GM21447 (cell line): Measurements from ENCODE around the gene CXCL11.
"Not testable (repeated sequence)": the region's sequence is repeated elsewhere in the genome, so short reads cannot be mapped to it uniquely, and the experiment has no call there.

ENCODE experiments used
- ATAC-seq: cut with Tn5 transposase; IDR thresholded peaks from one replicate; pipeline ENCODE4 v1.9.1; 2021; ENCODE audit not compliant: unreplicated experiment

Gene CXCL11

GRCh38 chr4:76043306-76043705 is 7.4 kb upstream of the CXCL11 start:
- not testable (repeated sequence) for ATAC-seq

- ATAC-seq = not testable (repeated sequence)
These were observed 6.5 kb upstream of the CXCL11 start for GRCh38 chr4:76042241-76042998.

GRCh38 chr4:76036855-76037254 is 985 bp upstream of the CXCL11 start:
- no peak for ATAC-seq

- no peak for ATAC-seq
These were observed 729 bp downstream of the CXCL11 start for GRCh38 chr4:76035141-76035540.

- ATAC-seq = no peak
These were observed 6.6 kb downstream of the CXCL11 start for GRCh38 chr4:76029300-76029699.

GRCh38 chr4:76028350-76028765 is 7.5 kb downstream of the CXCL11 start:
- no peak for ATAC-seq

DNA sequence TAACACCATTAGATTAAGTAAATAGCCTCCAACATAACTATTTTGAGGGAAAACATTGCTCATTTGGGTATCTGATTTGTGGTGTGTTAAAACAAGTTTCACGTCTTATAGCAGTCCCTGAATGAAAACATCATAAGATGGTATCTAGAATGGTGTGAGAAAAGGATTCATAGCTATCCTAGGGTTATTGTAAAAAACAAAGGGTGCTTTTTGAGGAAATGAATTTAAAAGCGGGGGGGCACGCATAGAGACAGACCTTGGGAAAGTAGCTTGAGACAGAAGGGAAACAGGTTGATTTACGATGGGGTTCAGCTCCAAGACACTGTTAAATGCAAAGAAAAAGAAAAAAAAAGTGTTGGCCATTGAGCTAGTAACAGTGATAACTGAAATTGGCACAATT is 11.8 kb downstream of the CXCL11 start:
- no peak for ATAC-seq

DNA sequence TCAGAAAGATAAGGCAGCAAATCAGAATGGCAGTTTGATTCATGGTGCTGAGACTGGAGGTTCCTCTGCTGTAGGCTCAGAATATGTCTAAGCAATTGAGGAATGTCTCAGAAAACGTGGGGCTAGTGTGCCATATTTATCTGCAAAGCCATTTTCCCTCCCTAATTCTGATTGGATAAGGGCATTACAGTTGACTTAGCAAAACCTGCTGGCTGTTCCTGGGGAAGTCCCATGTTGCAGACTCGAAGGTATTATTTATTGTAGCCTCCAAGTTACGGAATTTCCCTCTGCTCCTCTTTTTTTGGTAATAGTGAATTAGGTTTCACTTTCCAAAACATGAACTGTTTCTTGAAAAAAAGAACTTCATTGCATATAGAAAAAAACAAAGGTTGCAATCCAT is 12.5 kb downstream of the CXCL11 start, which contains the start of gene CXCL10:
Gene CXCL10 (minus strand): TSS at position 109 of the 400 bp plus-strand sequence. CDS start 66 bp downstream, at position 43.
- no peak for ATAC-seq

GRCh38 chr4:76022677-76023076 is 13.2 kb downstream of the CXCL11 start:
- ATAC-seq = no peak

DNA sequence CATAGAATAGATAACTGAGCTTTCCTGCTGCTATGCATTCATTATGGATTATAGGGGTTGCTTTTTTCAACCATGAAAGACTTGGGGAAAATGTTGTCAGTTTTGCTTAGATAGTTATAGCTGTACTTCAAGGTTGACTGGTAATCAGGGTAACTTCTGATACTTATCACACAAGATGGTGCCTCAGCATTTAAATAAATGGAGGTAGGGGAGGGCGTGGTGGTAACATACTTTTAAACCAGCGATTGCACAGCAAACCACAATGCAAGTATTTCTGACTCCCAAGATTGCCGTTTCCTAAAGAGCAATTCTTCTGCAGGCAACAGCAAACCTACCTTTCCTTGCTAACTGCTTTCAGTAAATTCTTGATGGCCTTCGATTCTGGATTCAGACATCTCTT is 13.8 kb downstream of the CXCL11 start:
- ATAC-seq = no peak

DNA sequence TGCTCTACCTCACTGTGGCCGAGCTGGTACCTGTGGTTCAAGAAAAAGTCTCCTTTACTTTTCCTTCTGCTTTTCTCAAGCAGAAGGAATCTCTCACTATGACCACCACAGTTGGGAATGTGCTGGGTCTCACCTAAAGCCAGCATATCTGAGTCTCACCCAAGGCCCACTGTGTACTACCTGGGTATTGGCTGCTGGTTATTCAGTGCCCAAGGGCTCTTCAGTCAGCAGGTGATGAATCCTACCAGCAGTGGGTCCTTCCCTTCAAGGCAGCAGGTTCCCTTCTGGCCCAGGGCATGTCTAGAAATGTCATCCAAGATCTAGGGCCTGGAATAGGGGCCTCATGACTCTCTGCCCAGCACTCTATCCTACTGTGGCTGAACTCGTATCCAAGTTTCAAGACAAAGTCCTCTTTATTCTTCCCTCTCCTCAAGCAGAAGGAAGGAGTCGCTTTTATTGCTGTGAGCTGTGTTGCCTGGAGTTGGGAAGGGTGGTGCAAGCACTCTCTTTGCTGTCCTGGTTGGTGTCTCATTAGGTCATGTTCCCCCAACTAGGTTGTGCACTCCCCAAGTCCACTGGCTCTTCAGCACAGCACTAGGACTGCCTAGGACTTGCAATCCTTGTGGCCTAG is 18.7 kb downstream of the CXCL11 start:
- no peak for ATAC-seq

DNA sequence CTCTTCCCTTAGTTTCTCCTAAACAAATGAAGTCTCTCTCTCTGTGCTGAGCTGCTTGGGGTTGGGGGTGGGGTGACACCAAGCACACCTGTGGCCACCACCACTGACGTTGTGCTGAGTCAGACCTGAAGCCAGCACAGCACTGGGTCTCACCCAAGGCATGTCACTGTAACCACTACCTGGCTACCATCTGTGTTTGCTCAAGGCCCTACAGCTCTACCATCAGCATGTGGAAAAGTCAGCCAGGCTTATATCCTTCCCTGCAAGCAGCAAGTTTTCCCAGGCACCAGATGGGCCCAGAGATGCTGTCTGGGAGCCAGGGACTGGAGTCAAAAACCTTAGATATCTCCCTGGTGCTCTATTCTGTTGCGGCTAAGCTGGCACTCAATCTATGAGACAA is 19.5 kb downstream of the CXCL11 start:
- ATAC-seq = peak; percentile 68

DNA sequence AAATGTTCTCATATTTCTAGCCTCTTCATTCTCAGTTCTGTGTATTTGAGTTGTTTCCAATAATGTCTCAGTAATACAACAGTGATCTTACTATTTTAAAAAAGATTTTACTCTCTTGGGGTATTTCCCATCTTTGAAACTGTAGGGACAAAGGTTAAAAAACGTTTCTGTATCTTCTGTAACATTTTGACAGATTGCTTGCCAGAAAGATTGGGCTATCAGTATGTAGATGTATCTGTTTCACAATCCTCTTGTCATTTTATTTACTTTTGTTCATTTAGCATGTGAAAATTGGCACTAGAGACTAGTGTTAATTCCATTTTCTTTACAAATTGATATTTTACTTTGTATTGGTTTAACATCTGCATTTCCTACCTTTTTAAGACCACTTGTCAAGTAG is 22.3 kb downstream of the CXCL11 start:
- no peak for ATAC-seq

- ATAC-seq = no peak
These were observed 23.5 kb downstream of the CXCL11 start for GRCh38 chr4:76012388-76012801.

DNA sequence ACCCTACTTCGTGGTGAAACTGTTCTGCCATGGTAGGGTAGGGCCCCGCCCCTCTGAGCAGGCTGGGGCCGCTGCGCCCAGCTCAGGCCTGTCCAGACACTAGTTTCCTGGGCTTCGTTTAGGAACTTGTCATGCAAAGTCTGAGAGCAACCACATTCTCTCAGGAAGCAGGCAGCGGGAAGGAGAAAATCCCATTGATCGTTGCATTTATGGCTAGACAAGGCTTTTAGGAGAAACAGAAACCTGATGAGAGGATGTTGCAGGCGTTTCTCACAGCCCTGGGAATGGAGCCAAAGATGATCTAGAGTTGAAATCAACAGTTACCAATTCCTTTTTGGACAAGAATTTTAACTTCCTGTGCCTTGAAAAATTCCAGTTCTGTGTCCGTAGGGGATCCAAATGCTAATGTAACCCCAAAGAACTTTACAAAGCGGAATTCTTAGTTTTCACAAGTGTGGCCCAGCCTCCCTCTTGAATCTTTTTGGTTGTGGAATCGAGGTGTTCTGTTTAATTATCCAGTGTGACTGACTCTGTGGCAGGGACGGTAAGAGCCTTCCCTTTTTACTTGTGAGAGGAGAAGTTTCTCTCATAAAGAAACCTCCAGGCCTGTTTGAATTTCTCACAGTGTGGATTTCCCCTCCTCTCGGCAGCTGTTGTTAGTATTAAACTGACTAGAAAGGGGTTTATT is 24.0 kb downstream of the CXCL11 start:
- ATAC-seq = peak; percentile 76

GRCh38 chr4:76011018-76011670 is 24.7 kb downstream of the CXCL11 start:
- no peak for ATAC-seq

GRCh38 chr4:76010576-76010975 is 25.3 kb downstream of the CXCL11 start:
- ATAC-seq = no peak

DNA sequence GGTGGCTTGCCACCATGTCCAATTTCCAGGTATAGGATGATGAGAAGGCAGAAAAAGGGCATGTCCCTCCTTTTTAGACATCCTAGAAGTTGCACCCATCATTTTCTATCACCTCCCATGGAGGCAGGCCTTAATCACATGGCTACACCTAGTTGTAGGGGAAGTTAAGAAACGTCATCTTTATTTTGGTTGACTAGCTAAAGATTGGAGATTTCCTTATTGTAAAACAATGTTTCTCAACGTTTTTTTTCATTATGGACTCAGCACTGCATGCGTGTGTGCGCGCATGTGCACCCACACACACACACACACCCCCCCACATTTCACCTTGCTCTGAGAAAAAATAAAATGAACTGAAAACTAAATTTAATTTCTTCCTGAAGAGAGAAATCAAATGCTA is 26.6 kb downstream of the CXCL11 start:
- no peak for ATAC-seq

- ATAC-seq = no peak
These were observed 28.6 kb downstream of the CXCL11 start, which contains the start of gene CXCL9 for GRCh38 chr4:76007089-76007862. TSS of gene CXCL9 (minus strand) at chr4:76007509. CDS start at chr4:76007449, 60 bp downstream.

DNA sequence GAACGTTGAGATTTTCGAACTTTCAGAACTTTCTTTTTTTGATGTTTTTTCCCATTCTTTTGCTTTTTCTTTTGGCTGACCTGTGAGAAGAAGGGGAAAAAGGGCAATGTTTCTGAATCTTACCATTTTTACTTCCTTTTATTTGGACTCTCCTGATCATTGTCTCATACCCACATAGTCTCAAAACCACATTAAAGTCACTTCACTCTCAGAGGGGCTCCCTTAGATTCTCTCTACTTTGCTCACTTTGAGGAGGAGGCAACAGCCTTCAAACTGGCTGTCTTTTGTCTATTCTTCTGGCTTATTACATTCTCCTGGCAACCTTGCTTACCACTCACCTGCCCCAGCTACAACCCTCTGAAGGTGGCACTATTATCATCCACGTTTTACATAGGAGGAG is 32.2 kb downstream of the CXCL11 start:
- ATAC-seq = no peak

DNA sequence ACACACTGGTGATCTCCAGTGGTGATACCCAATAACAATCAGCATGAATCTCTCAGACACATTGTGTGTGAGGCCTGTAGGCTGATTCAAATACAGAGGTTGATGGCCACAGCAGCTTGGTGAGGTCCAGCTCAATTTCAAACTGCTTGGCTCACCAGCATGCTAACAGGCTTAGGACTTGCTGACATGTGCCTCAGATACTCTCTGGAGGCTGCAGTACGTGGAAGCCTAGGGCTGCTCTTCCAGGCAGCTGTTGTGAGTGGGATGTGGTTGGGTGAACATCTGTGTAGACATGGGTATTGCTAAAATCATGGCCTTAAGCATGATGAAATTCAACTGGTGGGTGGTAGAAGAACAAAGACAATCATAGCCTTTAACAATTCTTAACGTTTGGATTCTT is 32.8 kb downstream of the CXCL11 start:
- ATAC-seq = no peak
